Neural progenitor cell (in vitro differentiated cells): ENCODE measurements around the gene TUBGCP3.

Experiments
- CTCF ChIP-seq: fragments of 200-600 bp; sonication (generic); IDR thresholded peaks from 2 replicates; pipeline ENCODE4 v1.5.1; 2017; ENCODE audit warnings: antibody characterized with exemption, mild to moderate bottlenecking
- EZH2 ChIP-seq: fragments of 200-600 bp; sonication (generic); IDR thresholded peaks from 2 replicates; pipeline ENCODE4 v1.6.1; 2017; ENCODE audit warnings: antibody characterized with exemption, mild to moderate bottlenecking, moderate library complexity

DNA sequence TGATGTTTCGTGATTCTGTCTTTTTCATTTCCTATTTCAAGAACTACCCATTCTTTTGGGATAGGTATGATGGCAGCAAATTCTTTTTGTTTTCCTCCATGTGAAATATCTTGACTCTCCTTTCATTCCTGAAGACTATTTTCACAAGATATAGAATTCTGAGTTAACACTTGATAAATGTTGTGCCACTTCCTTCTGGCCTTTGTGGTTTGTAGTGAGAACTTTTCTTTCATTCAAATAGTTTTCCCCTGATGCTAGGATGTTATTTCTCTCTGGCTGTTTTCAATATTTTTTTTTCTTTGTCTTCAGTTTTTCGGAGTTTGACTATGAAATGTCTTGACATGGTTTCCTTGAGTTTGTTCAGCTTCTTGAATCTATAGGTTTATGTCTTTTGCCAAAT is 8.3 kb upstream of the TUBGCP3 start:
- TF ChIP-seq EZH2 (no peak), CTCF (no peak)
